Stimulated activated CD4-positive, alpha-beta T cell treated with anti-CD3 and anti-CD28 coated beads, TNF-alpha, amount 100 ng/mL, for 24 hours (primary cell): ENCODE data around the gene DCD.

ENCODE experiments used
- DNase-seq, 3 experiments: peaks; one replicate each; pipeline ENCODE4 v3.0.0-alpha.2; 2020; ENCODE audit warnings: low read depth in 3 of 3

The DCD gene

DNA sequence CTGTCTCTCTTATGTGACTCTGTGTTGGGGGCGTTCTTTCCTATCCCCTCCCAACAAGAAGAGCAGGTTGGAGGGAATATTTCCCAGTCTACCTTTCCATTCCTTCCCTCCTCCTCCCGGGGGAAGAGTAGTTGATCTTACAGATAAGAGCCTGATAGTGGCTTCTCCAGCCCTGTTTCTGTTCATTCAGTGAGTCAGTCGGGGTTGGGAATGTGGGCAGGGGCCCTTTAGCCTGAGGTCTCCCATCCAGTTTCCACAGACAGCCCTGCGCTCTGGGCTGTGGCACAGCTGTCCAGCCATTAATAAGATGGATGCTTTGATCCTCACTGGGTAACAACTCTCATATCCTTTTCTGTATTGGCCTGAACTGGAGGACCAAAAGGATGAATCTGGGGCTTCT is 41.6 kb downstream of the DCD start:
- DNase-seq, result no peak

- no peak for DNase-seq
Measured at GRCh38 chr12:54605138-54605970, 42.8 kb downstream of the DCD start.

GRCh38 chr12:54604436-54604835 is 43.7 kb downstream of the DCD start:
- no peak for DNase-seq

DNA sequence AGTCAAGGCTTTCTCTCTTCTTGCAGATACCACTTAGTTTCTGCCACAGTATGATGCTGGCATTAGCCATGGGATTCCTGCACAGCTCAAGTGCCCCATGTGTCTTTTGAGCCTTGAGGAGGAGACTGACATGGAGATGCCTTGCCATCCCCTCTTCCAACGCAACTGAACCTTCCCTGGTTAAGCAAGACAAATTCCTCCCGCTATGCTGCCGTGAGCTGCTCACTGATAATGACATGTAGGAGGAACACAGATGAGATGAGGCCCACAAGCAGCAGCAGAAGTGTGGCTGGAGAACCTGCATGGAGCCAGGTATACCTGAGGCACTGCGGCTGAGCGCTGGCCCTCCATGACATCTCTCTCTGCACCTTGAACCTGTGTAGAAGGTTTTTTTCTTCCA is 44.3 kb downstream of the DCD start:
- DNase-seq, result no peak

DNA sequence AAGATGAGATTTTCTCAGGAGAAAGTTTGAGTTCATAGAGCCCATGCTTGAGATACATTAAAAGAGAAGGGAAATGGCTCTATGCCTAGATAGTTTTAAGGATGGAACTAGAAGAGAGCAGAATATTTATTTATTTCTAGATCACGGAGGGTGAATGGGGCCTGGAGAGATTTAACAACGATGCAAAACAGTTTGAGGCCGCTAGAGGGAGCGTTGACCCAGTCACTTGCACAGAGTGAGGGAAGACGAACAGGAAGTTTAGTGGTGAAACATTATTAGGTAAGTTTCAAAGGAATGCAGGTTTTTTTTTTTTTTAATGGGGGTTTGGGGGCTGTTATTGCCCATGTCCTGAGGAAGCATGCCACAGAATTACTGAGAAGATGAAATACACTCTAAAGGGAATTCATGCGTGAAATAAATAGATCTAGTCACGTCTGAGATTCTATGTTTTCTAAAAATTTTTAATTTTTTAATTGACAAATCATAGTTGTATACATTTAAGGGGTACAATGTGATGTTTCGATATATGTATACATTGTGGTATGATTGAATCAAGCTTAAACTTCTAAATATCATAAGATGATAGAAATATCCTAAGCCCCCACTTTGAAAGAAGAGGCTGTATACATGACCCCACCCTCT is 44.9 kb downstream of the DCD start:
- DNase-seq, result peak; percentile 28 to 58 (median 42)

- no peak for DNase-seq
Measured at GRCh38 chr12:54602661-54603060, 45.5 kb downstream of the DCD start.

DNA sequence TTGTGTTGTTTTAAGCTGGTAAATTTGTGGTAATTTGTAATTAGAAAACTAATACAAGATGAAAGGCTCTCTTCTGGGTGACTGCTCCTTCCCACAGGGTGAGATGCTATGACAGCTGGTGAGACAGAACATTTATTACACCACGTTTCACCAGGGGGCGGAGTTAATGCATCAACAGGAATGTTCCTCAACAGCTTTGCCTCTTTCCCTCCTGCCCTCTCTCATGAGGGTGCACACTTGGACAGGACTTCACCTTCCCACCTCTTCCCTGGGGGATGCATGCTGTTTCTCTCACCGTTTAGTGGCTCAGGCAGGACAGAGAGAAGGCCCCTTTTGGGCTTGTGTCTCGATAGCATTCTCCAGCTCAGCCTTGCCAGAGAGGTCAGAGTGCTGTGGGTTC is 46.3 kb downstream of the DCD start:
- DNase-seq, result no peak

DNA sequence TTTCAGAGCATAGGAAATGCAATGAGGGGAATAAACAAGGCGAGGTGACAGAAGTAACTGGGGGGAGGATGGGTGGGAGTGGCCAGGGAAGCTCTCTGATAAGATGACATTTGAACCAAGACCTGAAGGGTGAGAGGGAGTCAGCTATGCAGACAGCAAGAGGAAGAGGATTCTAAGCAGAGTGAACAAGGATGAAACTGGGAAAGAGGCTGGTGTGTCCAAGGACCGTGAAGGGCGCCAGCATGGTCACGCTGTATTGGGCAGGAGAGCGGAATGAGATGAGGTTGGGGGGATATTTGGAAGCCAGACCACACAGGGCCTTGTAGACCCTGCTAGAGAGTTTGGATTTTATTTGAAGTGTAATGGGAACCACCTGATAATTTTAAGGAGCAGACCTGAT is 49.2 kb downstream of the DCD start:
- no peak for DNase-seq

DNA sequence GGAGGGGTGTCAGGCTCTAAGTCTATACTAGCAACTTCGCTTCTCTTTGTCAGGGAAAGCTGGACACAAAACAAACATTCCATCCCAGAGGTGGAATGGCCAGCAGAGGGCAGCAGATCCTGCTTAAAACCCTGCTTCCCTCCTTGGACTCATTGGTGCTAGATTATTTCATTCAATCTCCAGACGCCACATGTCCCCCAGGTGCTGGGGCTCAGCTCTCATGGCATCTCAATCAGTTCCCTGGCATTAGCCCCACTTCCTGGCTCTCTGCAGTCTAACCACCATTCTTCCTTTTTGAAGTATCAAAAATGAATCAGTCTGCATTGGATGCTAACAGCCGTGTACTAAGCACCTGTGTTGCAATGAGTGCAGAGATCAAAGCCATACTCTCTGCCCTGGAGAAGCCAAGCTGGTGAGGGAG is 51.6 kb downstream of the DCD start:
- peak; percentile 9 to 57 (median 16) for DNase-seq

DNA sequence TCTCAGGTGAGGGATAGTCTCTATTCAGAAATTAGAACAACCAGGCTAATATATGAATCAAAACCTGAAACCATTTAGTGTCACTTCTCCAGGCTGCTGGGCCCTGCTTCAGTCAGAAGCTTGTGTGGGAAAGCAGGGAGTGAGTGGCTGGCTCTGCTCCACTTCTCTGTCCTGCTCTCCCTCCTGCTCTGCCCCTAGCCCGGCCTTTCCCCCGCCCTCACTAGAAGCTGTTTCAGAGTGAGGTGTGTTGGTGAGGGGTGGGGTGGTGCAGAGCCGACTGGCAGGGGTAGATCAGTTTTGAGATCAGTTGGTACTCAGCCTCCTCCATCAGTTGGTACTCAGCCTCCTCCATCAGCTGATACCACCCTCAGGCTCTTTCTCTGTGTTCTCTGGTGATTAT is 52.7 kb downstream of the DCD start:
- no peak for DNase-seq
